ENCODE results near the gene GPC1.

GPC1 gene

DNA sequence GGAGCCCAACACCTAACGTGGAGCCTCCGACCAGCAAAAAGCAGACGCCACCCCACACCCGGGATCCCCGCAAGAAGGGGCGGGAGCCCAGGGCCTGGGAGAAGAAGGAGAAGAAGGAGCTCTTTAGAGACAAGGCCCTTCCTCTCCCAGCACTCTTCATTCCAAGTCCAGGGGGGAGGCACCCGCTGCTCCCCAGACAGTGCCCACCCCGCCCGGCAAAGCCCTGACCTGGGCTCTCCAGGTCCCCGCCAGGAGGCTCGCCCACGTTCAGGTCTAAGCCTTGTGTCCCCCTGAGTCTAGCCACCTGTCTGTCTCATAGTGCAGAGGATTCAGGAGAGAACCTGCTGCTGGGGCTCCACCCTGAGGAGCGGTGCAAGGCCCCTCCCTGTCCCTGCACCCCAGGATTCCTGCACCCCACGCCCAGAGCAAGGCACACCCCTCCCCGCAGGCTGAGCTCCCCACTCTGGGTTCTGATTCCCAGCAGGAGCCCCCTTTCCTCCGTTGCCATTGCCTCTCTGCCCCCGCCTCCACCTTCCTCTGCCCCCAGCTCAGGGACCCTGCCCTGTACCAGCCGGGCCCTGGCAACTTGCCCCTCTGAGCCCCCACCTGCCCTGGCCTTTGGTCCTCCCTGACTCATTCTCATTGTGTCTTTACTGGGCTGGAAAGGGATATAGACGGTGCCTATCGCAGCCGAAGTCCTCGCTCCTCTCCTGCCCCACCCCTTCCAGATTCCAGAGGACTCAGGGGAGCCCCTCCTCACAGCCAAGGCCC, 33.5 kb upstream of the GPC1 start:
- H3K4me2 ChIP-seq (ENCODE audit: low read length), result no peak overlapping the region
- H3K4me1 ChIP-seq (ENCODE audit: low read length), result no peaks in the 10 kb centered on the region
- H3K27ac ChIP-seq (ENCODE audit: low read length), result no peak overlapping the region
- no peak overlapping the region for H3K9ac ChIP-seq (ENCODE audit: low read length)
- no peak overlapping the region for H3K4me3 ChIP-seq (ENCODE audit: low read length)
- no peak for TF ChIP-seq EZH2phosphoT487 (IDR thresholded peaks at IDR 0.05; ENCODE audit: low read depth)
- TF ChIP-seq, protein P1, sequence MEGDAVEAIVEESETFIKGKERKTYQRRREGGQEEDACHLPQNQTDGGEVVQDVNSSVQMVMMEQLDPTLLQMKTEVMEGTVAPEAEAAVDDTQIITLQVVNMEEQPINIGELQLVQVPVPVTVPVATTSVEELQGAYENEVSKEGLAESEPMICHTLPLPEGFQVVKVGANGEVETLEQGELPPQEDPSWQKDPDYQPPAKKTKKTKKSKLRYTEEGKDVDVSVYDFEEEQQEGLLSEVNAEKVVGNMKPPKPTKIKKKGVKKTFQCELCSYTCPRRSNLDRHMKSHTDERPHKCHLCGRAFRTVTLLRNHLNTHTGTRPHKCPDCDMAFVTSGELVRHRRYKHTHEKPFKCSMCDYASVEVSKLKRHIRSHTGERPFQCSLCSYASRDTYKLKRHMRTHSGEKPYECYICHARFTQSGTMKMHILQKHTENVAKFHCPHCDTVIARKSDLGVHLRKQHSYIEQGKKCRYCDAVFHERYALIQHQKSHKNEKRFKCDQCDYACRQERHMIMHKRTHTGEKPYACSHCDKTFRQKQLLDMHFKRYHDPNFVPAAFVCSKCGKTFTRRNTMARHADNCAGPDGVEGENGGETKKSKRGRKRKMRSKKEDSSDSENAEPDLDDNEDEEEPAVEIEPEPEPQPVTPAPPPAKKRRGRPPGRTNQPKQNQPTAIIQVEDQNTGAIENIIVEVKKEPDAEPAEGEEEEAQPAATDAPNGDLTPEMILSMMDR (IDR thresholded peaks at IDR 0.05; ENCODE audit: low read depth, low read length), result no peak
- H3K27me3 ChIP-seq (ENCODE audit: low read depth, low read length), result no peaks in the 10 kb centered on the region
- H3K9me3 ChIP-seq (ENCODE audit: insufficient read depth, low read length), result no peaks in the 10 kb centered on the region
- H3K36me3 ChIP-seq (replicated peaks; ENCODE audit: low read depth, low read length), result no peaks in the 10 kb centered on the region
- no peaks in the 10 kb centered on the region for H3K79me2 ChIP-seq (ENCODE audit: low read length)
- no peaks in the 10 kb centered on the region for H4K20me1 ChIP-seq (ENCODE audit: insufficient read depth, low read length)
- no peak overlapping the region for H2AFZ ChIP-seq (ENCODE audit: low read depth, low read length)

DNA sequence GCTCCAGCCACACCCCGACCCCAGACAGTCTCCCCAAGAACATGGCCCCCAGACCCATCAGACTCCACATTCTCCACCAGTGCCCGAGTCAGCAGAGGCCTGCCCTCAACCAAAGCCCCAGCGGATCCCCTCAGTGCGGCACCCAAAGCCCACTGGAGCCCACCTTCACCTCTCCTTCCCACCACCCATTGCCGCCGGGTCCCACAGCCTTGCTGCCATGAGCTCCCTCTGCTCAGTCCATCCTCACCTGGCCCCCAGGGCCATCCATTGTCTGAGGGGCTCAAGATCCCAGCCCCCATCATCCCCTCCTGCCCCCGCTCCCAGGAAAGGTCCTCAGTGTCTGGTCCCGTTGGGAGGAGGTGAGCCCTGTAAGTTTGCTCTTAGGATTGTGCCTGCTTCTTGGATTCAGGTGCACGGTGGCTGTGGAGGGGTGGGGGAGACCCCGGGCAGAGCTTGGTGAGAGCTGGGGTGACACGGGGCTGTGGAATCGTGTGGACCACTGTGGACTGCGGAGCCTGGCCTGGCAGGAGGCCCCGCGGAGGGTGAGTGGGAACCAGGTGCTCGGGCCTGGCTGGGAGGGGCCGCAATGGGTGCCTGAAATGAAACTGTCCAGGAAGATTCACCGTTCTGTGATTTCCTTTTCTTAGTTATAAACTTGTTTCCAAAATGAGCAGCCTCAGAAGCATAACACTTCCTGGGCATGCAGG, 32.7 kb upstream of the GPC1 start:
- Histone ChIP-seq H3K4me3 (ENCODE audit: low read length) (no peak overlapping the region), H3K36me3 (replicated peaks; ENCODE audit: low read depth, low read length) (no peaks in the 10 kb centered on the region), H4K20me1 (ENCODE audit: insufficient read depth, low read length) (no peaks in the 10 kb centered on the region), H2AFZ (ENCODE audit: low read depth, low read length) (no peak overlapping the region), H3K79me2 (ENCODE audit: low read length) (no peaks in the 10 kb centered on the region), H3K27ac (ENCODE audit: low read length) (no peak overlapping the region), H3K9me3 (ENCODE audit: insufficient read depth, low read length) (no peaks in the 10 kb centered on the region), H3K9ac (ENCODE audit: low read length) (no peak overlapping the region), H3K4me2 (ENCODE audit: low read length) (no peak overlapping the region), H3K27me3 (ENCODE audit: low read depth, low read length) (no peaks in the 10 kb centered on the region), H3K4me1 (ENCODE audit: low read length) (no peaks in the 10 kb centered on the region)
- TF ChIP-seq, protein P1 (IDR thresholded peaks at IDR 0.05; ENCODE audit: low read depth, low read length), result no peak
- no peak for TF ChIP-seq EZH2phosphoT487 (IDR thresholded peaks at IDR 0.05; ENCODE audit: low read depth)

DNA sequence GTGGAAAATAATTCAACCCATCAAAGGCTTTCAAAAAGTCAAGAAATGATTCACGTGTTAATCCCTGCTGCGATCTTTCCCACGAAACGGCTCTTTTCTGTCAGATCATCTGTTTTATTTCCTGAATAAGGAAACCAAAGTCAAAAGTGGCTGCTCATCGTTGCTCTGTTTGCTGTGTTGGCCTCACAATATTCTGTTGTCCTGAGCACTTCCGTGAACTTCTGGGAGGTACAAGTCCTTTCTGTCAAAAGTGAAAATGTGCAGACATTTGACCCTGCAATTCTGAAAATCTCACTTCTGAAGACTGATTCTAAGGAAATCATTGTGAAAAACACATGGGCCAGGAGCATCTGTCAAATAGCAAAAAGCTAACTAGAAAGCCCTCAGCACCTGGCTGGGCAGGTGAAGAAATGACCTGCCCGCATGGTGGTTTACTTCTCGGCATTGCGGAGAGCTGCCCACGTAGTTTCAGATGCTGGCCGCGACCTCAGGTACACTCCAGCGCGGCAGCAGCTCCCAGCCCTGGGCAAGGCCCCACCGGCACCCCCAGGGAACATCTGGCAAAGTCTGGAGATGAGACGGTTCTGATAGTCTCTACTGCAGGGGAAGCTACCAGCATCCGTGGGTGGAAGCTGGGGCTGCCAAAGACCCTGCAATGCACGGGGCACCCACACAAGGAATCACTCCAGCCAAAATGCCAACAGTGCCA, 31.9 kb upstream of the GPC1 start:
- Histone ChIP-seq H3K4me3 (ENCODE audit: low read length) (no peak overlapping the region), H3K9me3 (ENCODE audit: insufficient read depth, low read length) (no peaks in the 10 kb centered on the region), H3K4me2 (ENCODE audit: low read length) (no peak overlapping the region), H3K4me1 (ENCODE audit: low read length) (no peaks in the 10 kb centered on the region), H3K79me2 (ENCODE audit: low read length) (no peaks in the 10 kb centered on the region), H3K27ac (ENCODE audit: low read length) (no peak overlapping the region), H2AFZ (ENCODE audit: low read depth, low read length) (no peak overlapping the region), H3K9ac (ENCODE audit: low read length) (no peak overlapping the region), H4K20me1 (ENCODE audit: insufficient read depth, low read length) (no peaks in the 10 kb centered on the region), H3K36me3 (replicated peaks; ENCODE audit: low read depth, low read length) (no peaks in the 10 kb centered on the region), H3K27me3 (ENCODE audit: low read depth, low read length) (no peaks in the 10 kb centered on the region)
- no peak for TF ChIP-seq EZH2phosphoT487 (IDR thresholded peaks at IDR 0.05; ENCODE audit: low read depth)
- TF ChIP-seq, protein P1 (IDR thresholded peaks at IDR 0.05; ENCODE audit: low read depth, low read length), result no peak

Measured in OCI-LY3 (cell line).